Bone marrow (tissue), 2 donors: Measurements from ENCODE around the gene COMTD1.

Experiments
- DNase-seq, 2 donors: peaks; one replicate each; lab custom pipeline; 2025; lab: John Stamatoyannopoulos, UW

The COMTD1 gene

DNA sequence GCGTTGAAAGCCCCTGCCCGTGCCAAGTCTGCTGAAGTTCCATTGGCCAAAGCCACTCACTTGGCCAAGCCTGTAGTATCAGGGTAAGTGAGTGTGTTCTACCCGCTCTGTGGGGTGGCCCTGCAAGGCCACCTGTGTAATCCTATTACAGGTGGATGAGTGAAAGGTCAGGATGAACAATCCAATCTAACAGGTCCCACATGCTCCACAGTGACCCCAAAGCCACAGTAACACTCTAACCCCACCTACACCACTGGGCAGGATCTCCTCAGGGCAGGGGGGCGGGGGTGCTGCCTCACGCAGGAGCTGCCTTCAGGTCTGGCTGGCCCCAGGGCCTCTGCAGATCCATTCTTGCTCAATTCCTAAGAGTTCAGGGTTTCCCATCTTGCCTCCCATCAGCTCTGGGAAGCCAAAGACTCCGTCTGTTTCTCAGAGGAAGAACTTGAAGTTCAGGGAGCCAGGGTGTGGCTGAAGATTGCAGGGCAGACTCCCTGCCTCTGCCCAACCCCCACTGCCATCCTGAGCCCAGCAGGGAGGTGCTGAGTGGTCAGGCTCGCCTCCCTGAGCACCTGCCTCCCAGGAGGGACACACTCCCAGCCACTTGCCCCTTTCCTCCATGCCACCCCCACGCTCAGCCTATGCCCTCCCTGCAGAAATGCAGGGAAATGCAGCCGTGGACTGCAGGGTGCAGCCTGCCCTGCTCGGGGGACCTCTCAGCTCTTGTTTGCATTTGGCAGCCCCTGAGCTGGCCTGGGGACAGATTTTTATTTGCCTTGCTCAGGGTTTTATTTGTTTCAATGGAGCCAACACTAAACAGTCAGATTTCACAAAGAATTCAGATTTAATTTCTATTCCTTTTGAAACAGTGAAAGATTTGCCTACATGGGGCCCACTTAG is 9.8 kb upstream of the COMTD1 start:
- no peak for DNase-seq

DNA sequence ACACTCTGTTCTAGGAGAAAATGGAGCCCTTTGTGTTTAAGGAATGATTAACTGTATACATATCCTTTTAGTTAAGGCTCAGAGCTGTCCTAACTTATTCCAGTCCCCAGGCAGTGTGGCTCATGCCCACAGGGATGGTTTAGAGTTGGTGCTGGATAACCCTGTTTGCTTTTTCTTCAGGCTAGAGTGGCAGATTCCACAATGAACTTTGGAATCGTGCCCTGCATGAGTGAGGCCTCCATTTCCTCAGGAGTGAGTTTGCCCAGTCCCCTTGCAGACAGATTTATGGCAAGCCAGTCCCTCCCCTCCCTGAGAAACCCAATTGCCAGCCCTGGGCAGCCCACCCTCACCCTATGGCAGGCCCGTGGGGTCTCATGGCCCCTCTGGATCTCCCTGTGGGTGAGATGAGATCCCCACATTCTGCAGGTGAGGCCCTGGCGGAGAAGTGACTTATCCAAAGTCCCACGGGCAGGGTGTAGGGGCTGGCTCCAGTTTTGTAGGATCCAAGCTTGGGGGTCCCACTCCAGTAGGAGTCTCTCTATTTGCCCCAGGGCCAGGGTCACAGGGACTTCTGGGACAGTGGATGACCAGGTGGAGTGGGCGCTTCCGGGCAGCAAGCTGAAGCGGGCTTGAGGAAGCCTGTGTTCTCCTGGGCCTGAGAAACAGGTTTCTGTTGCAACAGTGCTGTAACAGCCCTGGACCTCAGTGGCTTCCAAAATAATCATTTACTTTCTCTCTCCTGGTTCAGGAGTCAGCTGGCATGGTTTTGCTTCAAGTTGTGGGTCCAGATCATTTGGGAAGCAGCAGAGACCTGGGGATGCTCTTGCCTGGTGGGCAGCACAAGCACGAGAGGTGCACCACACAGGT is 9.0 kb upstream of the COMTD1 start:
- DNase-seq, result no peak

DNA sequence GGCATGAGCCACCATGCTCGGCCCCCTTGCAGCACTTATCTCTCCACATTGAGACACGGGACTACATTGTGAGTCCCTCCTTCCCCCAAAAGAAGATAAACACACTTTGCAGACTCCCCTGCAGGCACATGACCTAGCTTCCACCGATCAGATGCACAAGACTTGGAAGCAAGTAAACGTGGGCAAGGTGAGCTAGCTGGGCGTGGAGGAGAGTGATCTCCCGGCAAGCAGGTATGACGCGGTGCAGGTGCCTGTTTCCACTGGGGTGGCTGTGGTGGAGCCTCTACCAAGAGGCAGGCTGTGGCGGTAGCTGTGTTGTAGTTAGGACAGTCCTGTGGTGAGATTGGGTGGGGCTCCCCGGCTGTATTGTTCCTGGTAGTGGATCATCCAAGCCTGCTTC is 7.7 kb upstream of the COMTD1 start:
- no peak for DNase-seq

DNA sequence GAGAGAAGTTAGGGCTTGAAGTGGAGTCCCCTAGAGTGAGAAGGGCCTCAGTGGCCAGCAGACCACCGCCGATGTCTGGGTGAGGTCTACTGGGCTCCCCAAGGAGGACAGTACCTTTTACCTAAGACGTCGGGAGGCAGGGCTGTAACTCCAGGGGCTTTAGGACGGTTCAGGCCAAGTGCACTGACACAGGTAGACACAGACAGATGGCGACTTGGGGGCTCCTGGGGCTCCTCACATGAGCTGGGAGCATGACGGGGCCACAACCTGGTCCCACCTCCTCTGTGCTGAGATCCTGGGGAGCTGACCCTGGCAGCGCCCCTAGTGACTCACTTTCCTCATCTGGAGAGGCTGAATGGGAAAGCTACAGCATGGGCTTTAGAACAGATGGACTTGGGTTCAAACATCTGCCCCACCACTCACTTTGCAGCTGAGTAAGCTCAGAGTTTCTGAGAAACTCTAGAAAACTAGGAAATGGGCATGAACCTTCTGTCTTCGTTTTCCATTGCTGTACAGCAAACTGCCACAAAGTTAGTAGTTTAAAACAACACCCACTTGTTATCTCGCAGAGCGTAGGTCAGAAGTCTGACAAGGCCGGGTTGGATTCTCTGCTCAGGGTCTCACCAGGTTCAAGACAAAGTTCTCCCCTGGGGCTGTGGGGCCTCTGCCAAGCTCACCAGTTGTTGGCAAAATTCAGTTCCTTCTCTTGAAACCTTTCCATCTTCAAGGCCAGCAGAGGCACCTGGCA is 4.7 kb upstream of the COMTD1 start:
- DNase-seq, result no peak

DNA sequence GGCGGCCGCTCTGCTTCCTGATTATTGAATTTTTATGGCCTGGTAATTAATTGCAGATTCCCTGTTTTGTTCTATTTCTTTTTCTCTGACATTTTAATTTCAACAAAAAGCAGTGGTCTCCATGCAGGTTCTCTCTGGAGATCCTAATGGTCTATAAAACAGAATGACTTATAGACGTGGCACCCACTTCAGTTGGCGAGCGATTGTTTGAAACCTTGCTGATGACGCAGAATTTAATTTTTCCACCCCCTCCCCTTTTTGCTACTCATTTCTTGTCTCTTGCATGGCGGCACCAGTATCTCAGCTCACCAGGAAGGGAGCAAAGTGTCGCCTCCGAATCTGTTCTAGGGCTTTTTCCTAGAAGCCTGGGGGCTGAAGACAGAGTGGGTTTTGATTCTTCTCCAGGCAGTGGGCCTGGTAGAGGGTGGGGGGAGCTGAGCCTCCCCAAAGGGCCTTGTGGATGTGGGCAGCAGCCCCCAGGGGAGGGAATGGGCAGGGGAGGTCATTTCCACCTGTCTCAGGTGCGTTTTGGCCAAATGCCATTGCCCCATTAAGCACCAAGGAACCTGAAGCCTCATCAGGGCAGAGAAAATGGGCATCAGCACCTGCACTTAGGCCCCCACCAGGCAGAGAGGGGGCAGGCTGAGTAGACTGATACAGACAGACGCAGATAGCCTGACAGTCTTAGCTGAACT is 3.5 kb upstream of the COMTD1 start:
- no peak for DNase-seq

DNA sequence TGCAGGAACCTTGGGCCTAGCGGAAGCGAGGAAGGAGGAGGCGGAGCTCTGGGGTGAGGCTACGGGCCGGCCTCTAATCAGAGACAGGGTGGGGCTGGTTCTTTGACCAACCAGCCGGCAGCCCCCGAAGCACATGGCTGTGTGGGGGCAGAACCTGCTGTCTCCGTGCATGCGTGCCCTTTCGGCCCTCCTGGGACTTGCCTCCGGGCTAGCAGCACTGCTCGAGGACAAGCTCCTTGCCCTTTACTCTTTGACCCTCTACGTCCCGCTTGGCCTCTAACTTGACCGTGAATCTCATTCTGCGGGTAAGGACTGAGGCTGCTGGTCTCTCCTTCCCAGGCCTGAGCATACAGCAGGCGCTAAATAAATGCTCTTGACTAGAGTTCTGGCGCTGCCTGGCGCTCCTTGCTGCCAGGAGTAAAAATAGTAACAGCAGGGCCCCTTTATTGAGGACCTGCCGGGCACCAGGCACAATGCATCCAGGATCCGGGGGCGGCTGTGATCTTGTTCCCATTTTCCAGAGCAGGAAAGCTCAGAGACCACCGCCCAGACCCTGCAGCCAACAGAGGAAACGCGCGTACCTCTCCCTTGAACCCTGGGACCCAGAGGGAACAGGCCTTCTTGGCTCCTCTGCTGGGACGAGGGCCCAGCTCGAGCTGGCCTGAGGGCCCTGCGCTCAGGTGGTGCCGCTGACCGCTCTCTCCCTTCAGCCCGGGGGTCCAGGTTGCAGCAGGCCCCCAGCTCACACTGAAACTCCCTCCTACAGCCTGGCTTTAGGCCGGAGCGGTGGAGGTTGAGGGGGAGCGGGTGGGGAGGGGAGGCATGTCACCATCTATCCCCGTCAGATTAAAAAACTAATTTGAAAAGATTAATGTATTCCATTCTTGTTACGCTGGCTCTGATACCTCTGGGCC is 2.7 kb upstream of the COMTD1 start:
- no peak for DNase-seq

DNA sequence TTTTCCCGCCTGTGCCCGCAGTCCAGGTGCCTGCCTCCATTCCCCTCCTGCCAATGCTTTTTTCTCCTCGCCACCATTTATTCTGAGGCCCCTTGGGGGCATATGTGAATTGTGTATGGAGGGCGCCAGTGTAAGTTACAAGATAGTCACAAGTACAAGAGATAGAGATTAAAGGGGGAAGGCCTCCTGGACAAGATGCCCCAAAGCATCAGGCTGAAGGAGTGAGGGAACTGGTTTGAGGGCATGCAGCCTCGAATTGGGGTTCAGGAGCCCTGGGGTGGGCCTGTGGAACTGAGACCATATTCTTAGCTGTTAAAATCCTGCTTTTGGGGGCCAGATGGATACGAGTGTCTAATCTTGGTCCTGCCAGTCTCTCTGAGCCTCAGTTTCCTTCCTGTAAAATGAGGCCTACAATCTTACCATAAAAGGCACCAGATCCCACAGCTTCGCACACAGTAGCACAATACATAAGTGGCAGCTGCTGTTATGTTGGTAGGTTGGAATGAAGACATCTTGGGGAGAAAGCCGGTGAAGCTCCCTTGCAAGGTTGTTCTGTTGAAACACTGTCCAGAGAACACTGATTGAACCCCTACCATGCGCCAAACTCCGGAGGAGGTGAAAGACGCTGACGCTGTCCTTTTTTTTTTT is 545 bp upstream of the COMTD1 start:
- DNase-seq, result no peak

DNA sequence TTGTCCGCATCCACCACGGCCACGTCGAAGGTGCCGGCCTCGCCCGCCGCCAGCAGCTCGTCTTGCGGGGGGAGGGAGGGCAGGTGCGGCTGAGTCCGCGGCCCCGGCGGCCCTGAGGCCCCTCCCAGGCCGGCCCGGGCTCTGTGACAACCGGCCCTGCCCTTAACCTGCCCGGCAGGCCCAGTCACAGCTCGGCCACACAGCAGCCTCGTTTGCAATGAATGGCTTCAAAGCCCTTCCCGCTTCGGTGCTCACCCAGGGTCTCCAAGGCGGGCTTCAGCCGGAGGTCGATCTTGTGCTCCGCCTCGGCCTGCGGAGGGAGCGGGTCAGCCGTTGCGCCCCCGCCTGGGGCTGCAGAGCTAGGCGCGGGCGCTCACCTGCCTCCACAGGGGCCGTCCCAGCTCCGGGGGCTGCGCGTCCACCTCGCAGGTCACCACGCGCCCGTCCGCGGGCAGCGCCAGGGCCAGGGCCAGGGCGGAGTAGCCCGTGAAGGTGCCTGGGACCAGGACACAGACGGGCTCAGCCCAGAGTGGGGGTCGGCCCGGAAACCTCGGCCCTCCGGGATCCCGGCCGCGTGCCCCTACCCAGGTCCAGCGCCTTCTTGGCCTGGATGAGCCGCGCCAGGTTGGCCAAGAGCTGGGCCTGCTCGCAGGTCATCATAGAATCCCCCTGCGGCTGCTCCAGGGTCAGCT is 928 bp downstream of the COMTD1 start:
- no peak for DNase-seq

DNA sequence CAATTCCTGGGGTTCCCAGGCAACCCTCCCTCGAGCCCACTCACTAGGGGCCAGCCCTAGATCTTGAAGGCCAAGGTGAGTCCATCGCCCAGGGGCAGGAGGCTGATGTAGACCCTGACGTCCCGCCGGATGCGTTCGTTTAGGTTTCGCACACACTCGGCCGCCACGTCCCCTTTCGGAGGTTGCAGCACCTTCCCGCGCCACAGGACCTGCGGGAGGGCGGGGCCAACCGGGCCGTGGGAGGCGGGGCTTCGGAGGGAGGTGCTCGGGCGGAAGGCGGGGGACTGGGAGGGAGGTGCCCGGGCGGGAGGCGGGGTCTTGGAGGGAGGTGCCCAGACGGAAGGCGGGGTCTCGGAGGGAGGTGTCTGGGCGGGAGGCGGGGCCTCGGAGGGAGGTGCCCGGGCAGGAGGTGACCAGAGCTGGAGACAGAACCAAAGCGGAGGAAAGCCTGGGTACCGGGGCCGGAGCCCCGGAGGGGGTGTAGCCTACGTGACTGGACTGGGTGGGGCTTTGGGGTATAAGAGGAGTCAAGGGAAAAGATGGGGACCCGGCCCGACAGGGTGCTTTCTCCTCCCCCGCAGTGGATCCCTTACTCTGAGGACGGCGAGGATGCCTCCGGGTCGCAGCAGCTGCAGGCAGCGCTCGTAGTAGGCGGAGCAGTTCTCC is 1.6 kb downstream of the COMTD1 start:
- peak; percentile 58 to 88 for DNase-seq

DNA sequence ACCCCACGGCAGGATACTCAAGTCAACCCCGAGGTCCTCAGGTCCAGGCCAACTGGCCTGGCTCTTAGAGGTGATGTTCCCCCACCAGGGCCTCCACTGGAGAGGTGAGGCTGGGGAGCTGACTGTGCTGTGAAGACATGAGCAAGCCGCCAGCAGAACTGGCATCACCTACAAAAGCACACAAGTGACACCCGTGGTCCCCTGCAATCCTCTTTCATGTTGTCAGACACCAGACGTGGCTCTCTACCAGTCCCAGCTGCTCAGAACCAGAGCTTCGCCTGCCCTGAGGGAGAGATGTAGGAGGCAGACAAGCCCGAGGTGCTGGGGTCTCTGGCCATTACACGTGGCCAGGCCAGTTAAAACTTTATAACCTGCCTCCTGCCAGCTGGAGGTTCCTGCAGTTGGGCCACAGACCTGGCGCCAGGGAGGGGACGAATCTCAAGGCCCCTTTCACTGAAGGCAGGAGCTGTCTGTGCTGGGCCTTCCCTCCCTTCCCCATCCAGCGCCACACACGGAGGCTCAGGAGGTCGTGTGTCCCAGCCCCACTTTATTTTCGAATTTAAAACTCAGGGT is 2.2 kb downstream of the COMTD1 start:
- no peak for DNase-seq

DNA sequence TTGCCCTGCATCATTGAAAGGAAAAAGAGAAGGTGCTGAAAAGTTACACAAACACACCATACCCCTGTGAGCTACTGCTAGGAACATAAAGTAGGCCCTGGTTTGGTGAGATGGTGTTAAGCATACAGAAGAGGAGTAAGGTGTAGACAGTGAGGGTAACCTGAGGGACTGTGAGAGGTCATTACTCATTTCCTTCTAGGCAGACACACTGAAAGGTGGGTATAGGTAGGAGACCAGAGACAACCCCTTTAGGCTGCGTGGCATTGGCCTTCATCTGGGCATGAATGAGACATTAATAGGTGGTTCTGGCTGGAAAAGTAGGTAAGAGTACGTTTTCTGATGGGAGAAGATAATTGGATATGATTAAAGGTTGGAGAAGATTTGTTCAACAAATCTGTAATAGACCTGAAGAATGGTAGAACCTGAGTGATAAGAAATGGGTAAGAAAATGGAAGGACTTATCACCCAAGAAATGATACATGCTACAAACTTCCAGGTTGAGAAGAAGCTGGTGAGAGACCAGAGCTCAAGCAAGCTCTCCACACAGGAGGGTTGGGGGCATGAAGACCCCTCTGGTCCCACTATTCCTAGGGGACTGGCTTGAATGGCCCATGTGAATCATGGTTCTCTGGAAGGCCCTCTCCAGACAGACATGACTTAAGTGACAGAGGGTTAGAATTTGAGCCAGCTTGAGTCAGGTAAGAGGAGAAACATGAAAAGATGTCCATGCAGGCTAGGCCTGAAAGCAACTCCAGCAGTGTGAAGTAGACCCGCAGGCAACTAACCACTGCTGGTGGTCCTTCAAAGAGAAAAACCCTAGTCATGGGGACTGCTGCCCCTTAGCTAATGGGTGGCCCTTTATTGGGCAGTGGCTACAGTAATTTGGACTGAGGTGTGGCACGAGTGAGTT is 3.8 kb downstream of the COMTD1 start:
- no peak for DNase-seq

DNA sequence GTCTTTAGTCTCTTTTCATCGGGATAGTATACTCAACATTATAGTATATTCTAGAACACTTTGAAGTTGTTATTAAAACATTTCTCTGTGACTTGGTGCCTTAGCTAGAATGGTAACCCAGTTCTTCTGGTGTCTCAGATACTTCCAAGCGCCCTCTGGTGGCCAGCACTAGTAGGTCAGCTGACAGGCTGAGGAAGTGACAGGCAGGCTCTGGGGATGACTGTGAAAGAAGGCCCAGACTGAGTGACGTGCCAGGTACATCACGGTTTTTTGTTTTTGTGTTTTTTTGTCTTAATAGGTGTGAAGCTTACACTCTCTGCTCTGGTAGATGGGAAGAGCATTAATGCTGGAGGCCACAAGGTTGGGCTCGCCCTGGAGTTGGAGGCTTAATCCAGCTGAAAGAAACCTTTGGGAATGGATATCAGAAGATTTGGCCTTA is 5.1 kb downstream of the COMTD1 start:
- DNase-seq, result peak; percentile 41 to 81

DNA sequence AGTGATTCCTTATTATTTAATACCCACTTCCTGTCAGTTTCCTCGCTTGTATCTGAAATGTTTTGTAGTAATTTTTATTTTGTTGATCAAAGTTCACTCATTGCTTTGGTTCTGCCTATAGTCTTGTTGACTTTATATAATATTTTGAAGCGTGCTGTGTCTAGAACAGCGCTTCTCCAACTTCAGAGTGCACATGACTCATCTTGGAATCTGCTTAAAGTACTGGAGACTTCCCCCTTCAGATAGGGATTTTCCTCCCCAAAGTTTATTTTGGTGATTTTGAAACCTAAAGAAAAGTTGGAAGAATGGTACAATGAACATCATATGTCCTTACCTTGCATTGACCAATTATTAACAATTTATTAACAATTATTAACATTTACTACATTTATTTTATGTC is 5.8 kb downstream of the COMTD1 start:
- no peak for DNase-seq

DNA sequence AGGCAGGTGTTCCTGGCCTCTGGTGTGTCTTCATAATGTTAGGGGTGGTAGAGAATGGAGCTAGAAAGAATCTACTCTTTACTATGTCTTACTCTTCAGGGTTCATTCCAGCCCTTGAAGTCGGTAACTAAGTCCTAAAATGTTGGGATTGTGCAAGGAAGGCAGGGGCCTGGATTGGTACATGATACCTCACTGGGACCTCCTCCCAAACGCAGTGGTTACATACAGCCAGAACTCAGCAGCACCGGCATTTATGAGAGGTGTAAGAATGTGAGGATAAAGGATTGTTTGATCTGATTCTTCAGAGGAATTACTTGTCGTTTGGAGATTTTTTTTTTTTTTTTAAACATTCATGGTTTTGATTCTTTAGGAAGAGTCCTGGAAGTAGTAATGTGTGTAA is 6.9 kb downstream of the COMTD1 start:
- DNase-seq, result no peak

DNA sequence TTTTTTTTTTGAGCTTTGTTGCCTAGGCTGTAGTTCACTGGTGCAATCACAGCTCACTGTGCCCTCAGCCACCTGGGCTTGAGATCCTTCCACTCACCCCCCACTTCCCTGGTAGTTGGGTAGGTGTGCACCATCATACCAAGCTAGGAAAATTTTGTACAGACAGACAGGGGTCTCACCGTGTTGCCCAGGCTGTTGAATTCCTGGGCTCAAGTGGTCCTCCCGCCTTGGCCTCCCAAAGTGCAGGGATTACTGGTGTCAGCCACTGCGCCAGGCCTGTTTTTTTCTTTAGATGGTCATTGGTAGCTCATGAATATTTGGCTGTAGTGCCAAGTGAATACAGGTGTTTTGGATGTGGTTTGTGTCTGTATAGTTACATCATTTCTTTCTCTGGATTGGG is 7.5 kb downstream of the COMTD1 start:
- DNase-seq, result no peak

DNA sequence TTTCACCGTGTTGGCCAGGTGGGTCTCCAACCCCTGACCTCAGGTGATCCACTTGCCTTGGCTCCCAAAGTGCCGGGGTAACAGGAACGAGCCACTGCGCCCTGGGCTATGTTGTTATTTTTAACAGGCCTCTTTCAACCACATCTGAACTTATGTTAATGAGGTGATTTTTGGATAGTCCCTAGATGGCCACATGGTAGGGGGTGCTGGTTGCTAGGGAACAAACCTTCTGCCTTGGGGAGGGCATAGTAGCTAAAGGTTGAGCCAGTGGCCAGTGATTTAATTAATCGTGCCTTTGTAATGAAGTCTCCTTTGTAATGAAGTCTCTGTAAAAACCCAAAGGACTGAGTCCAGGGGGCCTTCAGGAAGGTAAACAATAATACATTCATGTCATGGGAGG is 9.1 kb downstream of the COMTD1 start:
- DNase-seq, result no peak

DNA sequence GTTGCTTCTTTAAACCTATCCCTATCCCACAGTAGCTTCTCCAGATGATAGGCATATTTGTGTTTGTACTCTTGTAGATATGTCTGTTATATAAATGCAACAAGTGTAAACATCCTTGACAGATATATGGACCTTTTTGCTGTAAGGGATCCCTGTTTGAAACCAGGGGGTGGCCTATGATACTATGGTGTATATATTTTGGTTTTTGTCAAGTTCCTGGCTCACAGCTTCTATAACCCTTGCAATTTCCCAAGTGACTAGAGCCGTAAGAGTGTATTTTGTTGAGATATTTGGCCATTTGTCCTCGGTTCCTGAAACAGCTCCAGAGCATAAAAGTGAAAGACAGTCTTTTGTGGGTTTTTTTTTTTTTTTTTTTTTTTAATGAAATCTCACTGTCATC is 9.7 kb downstream of the COMTD1 start:
- DNase-seq, result no peak

DNA sequence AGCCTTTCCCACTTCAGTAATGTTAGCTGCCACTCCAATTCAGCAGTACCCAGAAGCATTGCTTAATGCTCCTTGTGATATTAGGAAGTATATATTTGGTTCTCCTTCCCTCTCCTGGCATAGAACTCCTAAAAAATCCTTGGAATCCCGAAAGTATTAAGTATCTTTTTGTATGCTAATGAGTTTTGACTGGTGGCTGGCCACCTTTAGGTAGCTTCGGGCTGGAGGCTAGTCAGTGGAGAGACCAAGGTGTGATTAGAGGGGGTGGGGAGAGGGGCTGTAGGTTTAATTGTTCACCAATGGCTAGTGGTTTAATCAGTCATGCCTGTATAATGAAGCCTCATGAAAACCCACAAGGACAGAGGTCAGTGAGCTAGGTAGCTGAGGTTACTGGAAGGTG is 12.2 kb downstream of the COMTD1 start:
- no peak for DNase-seq
